LNCAP (cell line): ENCODE data around the gene NLGN2.

ENCODE experiments used
- CTCF ChIP-seq: fragments of 450-650 bp; IDR thresholded peaks from 2 replicates; pipeline ENCODE4 v1.5.1; 2017; ENCODE audit warnings: mild to moderate bottlenecking

The NLGN2 gene

GRCh38 chr17:7384489-7385081 is 23.1 kb upstream of the NLGN2 start:
- no peak for TF ChIP-seq CTCF

- no peak for TF ChIP-seq CTCF
Observed at GRCh38 chr17:7388856-7389255, 18.8 kb upstream of the NLGN2 start.

- TF ChIP-seq CTCF = no peak
Observed at GRCh38 chr17:7389924-7390910, 17.4 kb upstream of the NLGN2 start.

- no peak for TF ChIP-seq CTCF
Observed at GRCh38 chr17:7391307-7391706, 16.3 kb upstream of the NLGN2 start.

GRCh38 chr17:7392696-7393612 is 14.7 kb upstream of the NLGN2 start:
- no peak for TF ChIP-seq CTCF

- no peak for TF ChIP-seq CTCF
Observed at GRCh38 chr17:7393613-7394451, 13.8 kb upstream of the NLGN2 start.
